ENCODE results near the gene CUBN. TPM values are rescaled to one million over a fixed set of nuclear protein-coding genes. Genes with fewer than 3 reads are reported as not detected.

CUBN gene
- total and polyA plus RNA-seq, 9 of the 15 experiments (the other 6 are each of a cell fraction or from before 2014, with no cell fraction given): 0.04 to 0.33 (median 0.09) TPM

DNA sequence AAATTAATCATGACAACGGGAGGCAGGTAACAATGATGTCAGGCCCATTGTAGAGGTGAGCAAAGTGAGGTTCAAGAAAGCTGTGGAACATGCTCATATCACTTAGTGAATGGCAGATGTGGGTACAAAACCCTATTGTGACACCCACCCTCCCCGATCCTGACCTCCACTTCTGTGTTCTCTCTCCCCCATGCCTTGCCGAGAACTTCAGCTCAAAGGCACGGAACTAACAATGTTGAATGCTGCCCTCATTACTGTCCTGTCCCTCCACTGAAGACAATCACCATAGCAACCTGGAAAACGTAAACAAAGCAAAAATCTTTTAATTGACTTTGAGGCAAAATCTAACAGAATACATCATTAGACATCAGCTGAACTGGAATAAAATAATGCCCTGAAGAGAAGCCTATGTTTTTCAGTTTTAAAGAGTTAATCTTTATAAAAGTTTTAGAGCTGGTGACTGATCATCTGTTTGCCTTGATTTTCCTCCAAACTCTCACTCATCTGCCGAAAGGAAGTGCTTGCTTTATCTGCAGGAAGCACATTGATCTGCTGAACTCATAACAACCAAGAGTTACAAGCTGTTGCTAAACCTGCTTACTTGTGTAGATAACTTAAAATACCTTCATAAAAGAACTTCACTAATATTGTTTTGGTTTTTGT lies 133.6 kb downstream of the CUBN start (continued):
- TF ChIP-seq, protein P1, sequence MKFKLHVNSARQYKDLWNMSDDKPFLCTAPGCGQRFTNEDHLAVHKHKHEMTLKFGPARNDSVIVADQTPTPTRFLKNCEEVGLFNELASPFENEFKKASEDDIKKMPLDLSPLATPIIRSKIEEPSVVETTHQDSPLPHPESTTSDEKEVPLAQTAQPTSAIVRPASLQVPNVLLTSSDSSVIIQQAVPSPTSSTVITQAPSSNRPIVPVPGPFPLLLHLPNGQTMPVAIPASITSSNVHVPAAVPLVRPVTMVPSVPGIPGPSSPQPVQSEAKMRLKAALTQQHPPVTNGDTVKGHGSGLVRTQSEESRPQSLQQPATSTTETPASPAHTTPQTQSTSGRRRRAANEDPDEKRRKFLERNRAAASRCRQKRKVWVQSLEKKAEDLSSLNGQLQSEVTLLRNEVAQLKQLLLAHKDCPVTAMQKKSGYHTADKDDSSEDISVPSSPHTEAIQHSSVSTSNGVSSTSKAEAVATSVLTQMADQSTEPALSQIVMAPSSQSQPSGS (CRISPR knock-in tag; IDR thresholded peaks at IDR 0.05): no peak
- TF ChIP-seq BHLHE40 (IDR thresholded peaks at IDR 0.05; ENCODE audit: low read length) (0 out of 2 replicates have a peak, but pooled peaks have one; percentile 24), ZKSCAN8 (CRISPR knock-in tag; IDR thresholded peaks at IDR 0.05) (peak; percentile 47; the same call in 1 of the 2 replicates), ZNF316 (IDR thresholded peaks at IDR 0.05) (no peak; the same call in 1 of the 2 replicates), HNRNPLL (IDR thresholded peaks at IDR 0.05; ENCODE audit: low read depth, low read length, poor library complexity, severe bottlenecking) (no peak), BCL6 (CRISPR knock-in tag; IDR thresholded peaks at IDR 0.05) (no peak), NR1H2 (CRISPR knock-in tag; IDR thresholded peaks at IDR 0.05) (no peak), E2F3 (CRISPR knock-in tag; IDR thresholded peaks at IDR 0.05) (no peak), FOXM1 (IDR thresholded peaks at IDR 0.05; ENCODE audit: low read depth) (peak; percentile 82), FOXM1 (CRISPR knock-in tag; IDR thresholded peaks at IDR 0.05; ENCODE audit: low read depth) (no peak), NEUROD1 (IDR thresholded peaks at IDR 0.05; ENCODE audit: borderline replicate concordance, low read depth, low read length, partially characterized antibody) (peak; percentile 75), SMARCC2 (IDR thresholded peaks at IDR 0.05; ENCODE audit: low read depth) (peak; percentile 96), CREM (IDR thresholded peaks at IDR 0.05; ENCODE audit: low read depth) (peak; percentile 77), HLTF (IDR thresholded peaks at IDR 0.05) (no peak), FOXA1 (IDR thresholded peaks at IDR 0.05; ENCODE audit: borderline replicate concordance) (no peak), LARP7 (IDR thresholded peaks at IDR 0.05) (no peak), PHTF2 (CRISPR knock-in tag; IDR thresholded peaks at IDR 0.05) (no peak), ELF1 (tag; IDR thresholded peaks at IDR 0.05) (no peak; the same call in 1 of the 2 replicates), ZC3H11A (IDR thresholded peaks at IDR 0.05; ENCODE audit: low read depth, low read length) (no peak), TEAD4 (IDR thresholded peaks at IDR 0.05; ENCODE audit: low read length) (peak; percentile 98), TEAD4 (CRISPR knock-in tag; IDR thresholded peaks at IDR 0.05; ENCODE audit: borderline replicate concordance) (no peak), RFX5 (IDR thresholded peaks at IDR 0.05; ENCODE audit: low read depth, low read length) (no peak)
- TF ChIP-seq, protein P2, sequence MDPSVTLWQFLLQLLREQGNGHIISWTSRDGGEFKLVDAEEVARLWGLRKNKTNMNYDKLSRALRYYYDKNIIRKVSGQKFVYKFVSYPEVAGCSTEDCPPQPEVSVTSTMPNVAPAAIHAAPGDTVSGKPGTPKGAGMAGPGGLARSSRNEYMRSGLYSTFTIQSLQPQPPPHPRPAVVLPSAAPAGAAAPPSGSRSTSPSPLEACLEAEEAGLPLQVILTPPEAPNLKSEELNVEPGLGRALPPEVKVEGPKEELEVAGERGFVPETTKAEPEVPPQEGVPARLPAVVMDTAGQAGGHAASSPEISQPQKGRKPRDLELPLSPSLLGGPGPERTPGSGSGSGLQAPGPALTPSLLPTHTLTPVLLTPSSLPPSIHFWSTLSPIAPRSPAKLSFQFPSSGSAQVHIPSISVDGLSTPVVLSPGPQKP (CRISPR knock-in tag; IDR thresholded peaks at IDR 0.05): no peak
- TF ChIP-seq, protein P3, sequence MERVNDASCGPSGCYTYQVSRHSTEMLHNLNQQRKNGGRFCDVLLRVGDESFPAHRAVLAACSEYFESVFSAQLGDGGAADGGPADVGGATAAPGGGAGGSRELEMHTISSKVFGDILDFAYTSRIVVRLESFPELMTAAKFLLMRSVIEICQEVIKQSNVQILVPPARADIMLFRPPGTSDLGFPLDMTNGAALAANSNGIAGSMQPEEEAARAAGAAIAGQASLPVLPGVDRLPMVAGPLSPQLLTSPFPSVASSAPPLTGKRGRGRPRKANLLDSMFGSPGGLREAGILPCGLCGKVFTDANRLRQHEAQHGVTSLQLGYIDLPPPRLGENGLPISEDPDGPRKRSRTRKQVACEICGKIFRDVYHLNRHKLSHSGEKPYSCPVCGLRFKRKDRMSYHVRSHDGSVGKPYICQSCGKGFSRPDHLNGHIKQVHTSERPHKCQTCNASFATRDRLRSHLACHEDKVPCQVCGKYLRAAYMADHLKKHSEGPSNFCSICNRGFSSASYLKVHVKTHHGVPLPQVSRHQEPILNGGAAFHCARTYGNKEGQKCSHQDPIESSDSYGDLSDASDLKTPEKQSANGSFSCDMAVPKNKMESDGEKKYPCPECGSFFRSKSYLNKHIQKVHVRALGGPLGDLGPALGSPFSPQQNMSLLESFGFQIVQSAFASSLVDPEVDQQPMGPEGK (CRISPR knock-in tag; IDR thresholded peaks at IDR 0.05; ENCODE audit: borderline replicate concordance): no peak
- TF ChIP-seq, protein P4, sequence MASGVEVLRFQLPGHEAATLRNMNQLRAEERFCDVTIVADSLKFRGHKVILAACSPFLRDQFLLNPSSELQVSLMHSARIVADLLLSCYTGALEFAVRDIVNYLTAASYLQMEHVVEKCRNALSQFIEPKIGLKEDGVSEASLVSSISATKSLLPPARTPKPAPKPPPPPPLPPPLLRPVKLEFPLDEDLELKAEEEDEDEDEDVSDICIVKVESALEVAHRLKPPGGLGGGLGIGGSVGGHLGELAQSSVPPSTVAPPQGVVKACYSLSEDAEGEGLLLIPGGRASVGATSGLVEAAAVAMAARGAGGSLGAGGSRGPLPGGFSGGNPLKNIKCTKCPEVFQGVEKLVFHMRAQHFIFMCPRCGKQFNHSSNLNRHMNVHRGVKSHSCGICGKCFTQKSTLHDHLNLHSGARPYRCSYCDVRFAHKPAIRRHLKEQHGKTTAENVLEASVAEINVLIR (CRISPR knock-in tag; IDR thresholded peaks at IDR 0.05): no peak
- TF ChIP-seq, protein P5, sequence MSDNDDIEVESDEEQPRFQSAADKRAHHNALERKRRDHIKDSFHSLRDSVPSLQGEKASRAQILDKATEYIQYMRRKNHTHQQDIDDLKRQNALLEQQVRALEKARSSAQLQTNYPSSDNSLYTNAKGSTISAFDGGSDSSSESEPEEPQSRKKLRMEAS (CRISPR knock-in tag; IDR thresholded peaks at IDR 0.05): no peak

Measured in K562 (cell line).